B cell (primary cell): ENCODE results near the gene GPR25. TPM values are rescaled to one million over a fixed set of nuclear protein-coding genes. Genes with fewer than 3 reads are reported as not detected.
"Not testable (repeated sequence)": the region's sequence is repeated elsewhere in the genome, so short reads cannot be mapped to it uniquely, and the experiment has no call there.

Source experiments
- ATAC-seq: fragments of 200-7000 bp; cut with Tn5 transposase; one replicate; pipeline ENCODE4 v1.10.0; 2021; ENCODE audit warnings: low read depth, mild to moderate bottlenecking, moderate number of reproducible peaks, moderate library complexity
- CTCF ChIA-PET: fragments of 350-600 bp; sonication (Branson Sonifier 250); formaldehyde crosslinking; loops from one replicate; lab custom pipeline; 2021; ENCODE audit warnings: antibody characterized with exemption, inconsistent platforms; lab: Charles Lee
- POLR2A ChIA-PET: fragments of 350-600 bp; sonication (Branson Sonifier 250); formaldehyde crosslinking; loops from one replicate; lab custom pipeline; 2021; ENCODE audit warnings: antibody characterized with exemption; lab: Charles Lee
- DNase-seq: peaks from one replicate; pipeline ENCODE4 v3.0.0; 2013
- H2AFZ ChIP-seq: 2 replicates; pipeline ENCODE4 v1.6.1; 2012; ENCODE audit warnings: mild to moderate bottlenecking, low read depth, low read length; ENCODE audit not compliant: insufficient read depth, poor library complexity, severe bottlenecking
- H3K27ac ChIP-seq, 2 donors: 1 replicate in 1 of 2; 2 replicates in 1 of 2; pipeline ENCODE4 v1.5.1; 2012 to 2013; ENCODE audit warnings: low read length in 2 of 2, mild to moderate bottlenecking in 2 of 2, moderate library complexity in 1 of 2
- H3K27me3 ChIP-seq, 4 experiments: fragments of 200-600 bp in 1 of 4; sonication (generic) in 1 of 4; replicated peaks in 1 of 4; 1 replicate in 2 of 4; 2 replicates in 2 of 4; pipeline versions ENCODE4 v1.6.1 to v1.7.0; 2013 to 2016; ENCODE audit warnings: low read length in 3 of 4, mild to moderate bottlenecking in 2 of 4, mixed read lengths in 1 of 4, moderate library complexity in 1 of 4; ENCODE audit not compliant: insufficient read depth in 4 of 4, control insufficient read depth in 3 of 4; ENCODE audit errors: control extremely low read depth in 1 of 4
- H3K36me3 ChIP-seq, 2 experiments: replicated peaks in 1 of 2; 1 replicate in 1 of 2; 2 replicates in 1 of 2; pipeline versions ENCODE4 v1.6.1 to v1.7.1; 2013; ENCODE audit warnings: low read length in 1 of 2; ENCODE audit not compliant: insufficient read depth in 2 of 2, control insufficient read depth in 1 of 2; ENCODE audit errors: control extremely low read depth in 1 of 2, extremely low read depth in 1 of 2
- H3K4me1 ChIP-seq, 2 donors: fragments of 200-600 bp in 1 of 2; sonication (generic) in 1 of 2; 1 replicate in 1 of 2; 2 replicates in 1 of 2; pipeline versions ENCODE4 v1.5.1 to v1.6.1; 2013 to 2017; ENCODE audit warnings: low read length in 2 of 2; ENCODE audit not compliant: control insufficient read depth in 2 of 2, insufficient read depth in 2 of 2
- H3K4me2 ChIP-seq: replicated peaks from 2 replicates; pipeline ENCODE3; 2012; ENCODE audit warnings: mild to moderate bottlenecking, low read depth, low read length; ENCODE audit not compliant: poor library complexity, severe bottlenecking
- H3K4me3 ChIP-seq, 5 experiments: fragments of 200-600 bp in 1 of 5; sonication (generic) in 1 of 5; 1 replicate in 3 of 5; 2 replicates in 2 of 5; pipeline versions ENCODE4 v1.5.1 to v1.7.0; 2011 to 2016; ENCODE audit warnings: low read length in 4 of 5, mild to moderate bottlenecking in 4 of 5, low read depth in 2 of 5, control low read depth in 1 of 5, moderate library complexity in 1 of 5; ENCODE audit not compliant: insufficient read depth in 1 of 5; ENCODE audit errors: control extremely low read depth in 1 of 5, extremely low read depth in 1 of 5
- H3K79me2 ChIP-seq: fragments of 200-600 bp; sonication (generic); one replicate; pipeline ENCODE4 v1.6.0; 2016; ENCODE audit warnings: low read length; ENCODE audit not compliant: control insufficient read depth, insufficient read depth
- H3K9ac ChIP-seq: fragments of 200-600 bp; sonication (generic); 2 replicates; pipeline ENCODE4 v1.6.1; 2017; ENCODE audit warnings: mild to moderate bottlenecking, low read length, moderate library complexity
- H3K9me3 ChIP-seq, 3 donors: one replicate each; pipeline versions ENCODE4 v1.6.1 to v1.7.1; 2013; ENCODE audit warnings: low read length in 2 of 3; ENCODE audit not compliant: control insufficient read depth in 2 of 3, insufficient read depth in 1 of 3; ENCODE audit errors: control extremely low read depth in 1 of 3
- H4K20me1 ChIP-seq: 2 replicates; pipeline ENCODE4 v1.6.0; 2012; ENCODE audit warnings: mild to moderate bottlenecking, low read length; ENCODE audit not compliant: insufficient read depth, control insufficient read depth, poor library complexity, severe bottlenecking
- H3K27ac Mint-ChIP-seq: one replicate; pipeline ENCODE4 v1.8.0; 2021; ENCODE audit warnings: mixed read lengths
- H3K27me3 Mint-ChIP-seq: one replicate; pipeline ENCODE4 v1.8.0; 2021; ENCODE audit warnings: mixed read lengths
- H3K4me1 Mint-ChIP-seq: one replicate; pipeline ENCODE4 v1.8.0; 2021; ENCODE audit warnings: mixed read lengths
- H3K4me3 Mint-ChIP-seq: one replicate; pipeline ENCODE4 v1.8.0; 2021; ENCODE audit warnings: mixed read lengths
- H3K9me3 Mint-ChIP-seq: one replicate; pipeline ENCODE4 v1.8.0; 2022; ENCODE audit warnings: mixed read lengths; ENCODE audit not compliant: insufficient read depth
- CTCF ChIP-seq: fragments of 200-600 bp; IDR thresholded peaks from one replicate; pipeline ENCODE4 v1.8.0; 2022; ENCODE audit warnings: antibody characterized with exemption, mild to moderate bottlenecking
- EZH2 ChIP-seq: IDR thresholded peaks from 2 replicates; pipeline ENCODE4 v1.6.1; 2012; ENCODE audit warnings: borderline replicate concordance, low read depth, mild to moderate bottlenecking, moderate library complexity, low read length; ENCODE audit not compliant: insufficient read depth, poor library complexity, severe bottlenecking
- WGBS: methylation state at CpG from one replicate; pipeline ENCODE4 v1.1.5; 2013; ENCODE audit warnings: missing lambda C conversion rate; ENCODE audit not compliant: insufficient coverage; 5-methylcytosine and 5-hydroxymethylcytosine counted together
- intact Hi-C: fragments of 100-400 bp; cut with micrococcal nuclease; formaldehyde crosslinking; loops from one replicate; pipeline ENCODE4 v1.10.0; 2022
- polyA plus RNA-seq: library from polyadenylated mRNA; depleted of rRNA; stranded (reverse); fragments of >200 nt; gene quantifications from 2 replicates; pipeline ENCODE4 v1.2.3, GENCODE V29; 2012
- total RNA-seq, 2 donors: library from RNA; stranded (reverse); fragments of 120-200 nt in 1 of 2; gene quantifications; 1 replicate in 1 of 2; 2 replicates in 1 of 2; pipeline versions ENCODE4 v1.2.3 to v1.2.4, GENCODE V29; 2013 to 2022

GPR25 gene
- total and polyA plus RNA-seq, 2 donors (not counting 1 experiment from before 2014, with no cell fraction given): 1.8 to 3.1 TPM

DNA sequence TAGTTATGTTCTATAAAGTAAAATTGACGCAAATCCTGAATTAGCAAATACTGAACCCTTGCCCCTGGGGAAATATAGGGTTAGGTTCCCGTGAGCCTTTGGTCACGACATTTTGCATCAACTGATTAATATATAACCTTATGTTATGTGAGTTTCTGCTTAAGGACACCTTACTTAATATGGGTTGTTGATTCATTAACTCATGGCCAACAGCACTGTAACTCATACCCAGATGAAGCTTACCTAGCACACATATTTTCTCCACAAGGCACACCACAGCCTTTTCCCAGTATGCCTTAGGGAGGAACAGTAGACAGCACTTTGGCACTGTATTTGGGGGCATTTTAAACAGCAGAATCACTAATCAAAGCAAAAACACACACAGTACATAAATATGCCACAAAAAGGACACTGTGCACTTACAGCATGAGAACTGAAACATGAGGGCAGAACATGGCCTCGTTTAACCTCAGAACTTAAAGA lies 37.0 kb downstream of the GPR25 start:
- Histone ChIP-seq H3K27me3 (no peaks in the 10 kb centered on the region), H3K9ac (no peak overlapping the region), H3K9me3 (no peaks in the 10 kb centered on the region), H3K27ac (no peak overlapping the region), H3K36me3 (no peaks in the 10 kb centered on the region), H3K79me2 (no peaks in the 10 kb centered on the region), H3K4me3 (no peak overlapping the region), H3K4me1 (no peaks in the 10 kb centered on the region), H4K20me1 (no peaks in the 10 kb centered on the region), H2AFZ (no peak overlapping the region), H3K4me2 (no peak overlapping the region)
- POLR2A ChIA-PET: no interaction called here
- no CpG with 5 or more reads among the region's 4 CpGs for WGBS
- TF ChIP-seq EZH2 (no peak), CTCF (no peak)
- Mint-ChIP-seq H3K4me1 (no peaks in the 10 kb centered on the region), H3K9me3 (no peaks in the 10 kb centered on the region), H3K4me3 (no peak overlapping the region), H3K27me3 (no peaks in the 10 kb centered on the region), H3K27ac (no peak overlapping the region)
- DNase-seq (no peak), ATAC-seq (no peak)
- CTCF ChIA-PET: no interaction called here
- intact Hi-C loops: no loop called here

GRCh38 chr1:200911361-200911760 lies 38.6 kb downstream of the GPR25 start:
- Histone ChIP-seq H3K36me3 (no peaks in the 10 kb centered on the region), H3K4me2 (no peak overlapping the region), H3K27ac (no peak overlapping the region), H3K79me2 (no peaks in the 10 kb centered on the region), H3K27me3 (no peaks in the 10 kb centered on the region), H3K9me3 (no peaks in the 10 kb centered on the region), H2AFZ (no peak overlapping the region), H3K9ac (no peak overlapping the region), H3K4me3 (no peak overlapping the region), H4K20me1 (no peaks in the 10 kb centered on the region), H3K4me1 (no peaks in the 10 kb centered on the region)
- TF ChIP-seq EZH2 (no peak), CTCF (no peak)
- Mint-ChIP-seq H3K9me3 (no peaks in the 10 kb centered on the region), H3K4me1 (no peaks in the 10 kb centered on the region), H3K27me3 (no peaks in the 10 kb centered on the region), H3K27ac (no peak overlapping the region), H3K4me3 (no peak overlapping the region)
- ChIA-PET CTCF (no interaction called here), POLR2A (no interaction called here)
- intact Hi-C loops: no loop called here
- ATAC-seq: no peak
- 98% methylated on average over 19 of the region's 24 CpGs for WGBS
- no peak for DNase-seq

- H3K4me3 ChIP-seq, H4K20me1 ChIP-seq, H3K4me1 ChIP-seq, H3K27me3 ChIP-seq, ATAC-seq, H3K27me3 Mint-ChIP-seq, H3K4me1 Mint-ChIP-seq, H3K4me2 ChIP-seq, DNase-seq, H3K9ac ChIP-seq, H2AFZ ChIP-seq, intact Hi-C loops, H3K79me2 ChIP-seq, CTCF ChIA-PET, H3K9me3 Mint-ChIP-seq, H3K9me3 ChIP-seq, H3K4me3 Mint-ChIP-seq, H3K27ac Mint-ChIP-seq, POLR2A ChIA-PET, H3K36me3 ChIP-seq, H3K27ac ChIP-seq: not testable (repeated sequence)
- WGBS: 95% methylated on average over 9 of the region's 21 CpGs
These were observed 39.2 kb downstream of the GPR25 start for GRCh38 chr1:200911936-200912335.
